Measurements from ENCODE around the gene ARL14. TPM values are rescaled to one million over a fixed set of nuclear protein-coding genes. Genes with fewer than 3 reads are reported as not detected.

ARL14 gene
- total RNA-seq, 1 donor from 2014 or later = not detected

DNA sequence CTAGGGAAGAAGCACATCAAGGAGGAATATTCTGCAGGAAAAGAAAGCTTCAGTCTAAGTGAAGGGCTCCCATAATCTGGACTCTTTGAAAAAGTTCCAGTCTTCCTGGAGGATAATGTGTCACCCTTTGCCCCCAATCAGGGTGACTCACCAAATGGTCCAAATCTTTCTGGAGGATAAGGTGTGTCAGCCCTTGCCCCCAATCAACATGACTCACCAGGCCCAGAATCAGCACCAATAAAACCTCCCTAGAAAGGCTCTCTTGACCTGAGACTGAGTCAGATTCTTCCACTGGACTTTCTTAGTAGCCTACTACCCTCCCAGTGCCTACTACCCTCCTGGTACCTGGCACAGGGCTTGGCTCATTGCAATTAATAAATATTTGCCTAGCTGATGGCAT, 9.5 kb upstream of the ARL14 start:
- no peak overlapping the region for H3K27ac ChIP-seq
- H3K9me3 ChIP-seq (ENCODE audit: low read depth) = no peaks in the 10 kb centered on the region
- no peaks in the 10 kb centered on the region for H3K36me3 Mint-ChIP-seq
- H3K9me3 Mint-ChIP-seq = peaks cover 4% of the 10 kb centered on the region
- H3K79me2 ChIP-seq (ENCODE audit: low read depth) = no peaks in the 10 kb centered on the region
- H3K36me3 ChIP-seq = no peaks in the 10 kb centered on the region
- H3K4me3 Mint-ChIP-seq = no peak overlapping the region
- no peaks in the 10 kb centered on the region for H3K27me3 ChIP-seq
- peaks cover 25% of the 10 kb centered on the region for H3K4me1 Mint-ChIP-seq
- no peak overlapping the region for H3K9ac ChIP-seq
- H3K4me1 ChIP-seq = peaks cover 18% of the 10 kb centered on the region
- TF ChIP-seq EZH2phosphoT487 (IDR thresholded peaks at IDR 0.05) (no peak), EZH2 (IDR thresholded peaks at IDR 0.05) (no peak)
- TF ChIP-seq, protein P1, sequence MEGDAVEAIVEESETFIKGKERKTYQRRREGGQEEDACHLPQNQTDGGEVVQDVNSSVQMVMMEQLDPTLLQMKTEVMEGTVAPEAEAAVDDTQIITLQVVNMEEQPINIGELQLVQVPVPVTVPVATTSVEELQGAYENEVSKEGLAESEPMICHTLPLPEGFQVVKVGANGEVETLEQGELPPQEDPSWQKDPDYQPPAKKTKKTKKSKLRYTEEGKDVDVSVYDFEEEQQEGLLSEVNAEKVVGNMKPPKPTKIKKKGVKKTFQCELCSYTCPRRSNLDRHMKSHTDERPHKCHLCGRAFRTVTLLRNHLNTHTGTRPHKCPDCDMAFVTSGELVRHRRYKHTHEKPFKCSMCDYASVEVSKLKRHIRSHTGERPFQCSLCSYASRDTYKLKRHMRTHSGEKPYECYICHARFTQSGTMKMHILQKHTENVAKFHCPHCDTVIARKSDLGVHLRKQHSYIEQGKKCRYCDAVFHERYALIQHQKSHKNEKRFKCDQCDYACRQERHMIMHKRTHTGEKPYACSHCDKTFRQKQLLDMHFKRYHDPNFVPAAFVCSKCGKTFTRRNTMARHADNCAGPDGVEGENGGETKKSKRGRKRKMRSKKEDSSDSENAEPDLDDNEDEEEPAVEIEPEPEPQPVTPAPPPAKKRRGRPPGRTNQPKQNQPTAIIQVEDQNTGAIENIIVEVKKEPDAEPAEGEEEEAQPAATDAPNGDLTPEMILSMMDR (IDR thresholded peaks at IDR 0.05) = no peak
- H3K4me2 ChIP-seq = no peak overlapping the region
- no peak overlapping the region for H2AFZ ChIP-seq (replicated peaks)
- peaks cover 8% of the 10 kb centered on the region for H3K27me3 Mint-ChIP-seq (ENCODE audit: insufficient read depth, low read depth)
- no peak overlapping the region for H3K4me3 ChIP-seq
- H3K27ac Mint-ChIP-seq = no peak overlapping the region
- no peak for DNase-seq (ENCODE audit: low spot score)
- H4K20me1 ChIP-seq (ENCODE audit: low read depth) = no peaks in the 10 kb centered on the region
- peaks cover 13% of the 10 kb centered on the region for H3F3A ChIP-seq (ENCODE audit: low read depth)

DNA sequence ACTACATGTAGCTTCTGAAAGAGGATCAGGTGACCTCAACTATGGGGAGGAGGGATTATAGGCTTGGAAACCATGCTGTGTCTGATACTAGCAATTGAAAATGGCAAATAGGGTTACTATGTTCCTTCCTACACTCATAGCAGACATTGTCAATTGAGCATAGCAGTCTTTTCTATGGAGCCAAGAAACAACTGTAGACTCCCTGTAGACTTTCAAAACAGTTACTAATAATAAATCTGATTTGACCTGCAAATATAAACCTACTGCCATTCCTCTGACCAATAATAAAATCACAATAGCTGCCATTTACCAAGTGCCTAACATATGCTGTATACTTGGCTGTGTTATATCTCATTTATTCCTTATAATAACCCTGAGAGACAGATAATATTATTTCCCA, 8.5 kb upstream of the ARL14 start:
- TF ChIP-seq EZH2 (IDR thresholded peaks at IDR 0.05) = no peak
- no peak for TF ChIP-seq EZH2phosphoT487 (IDR thresholded peaks at IDR 0.05)
- TF ChIP-seq, protein P1 (IDR thresholded peaks at IDR 0.05) = no peak
- H3K27me3 ChIP-seq = no peaks in the 10 kb centered on the region
- H3F3A ChIP-seq (ENCODE audit: low read depth) = peaks cover 13% of the 10 kb centered on the region
- Mint-ChIP-seq H3K9me3 (peaks cover 4% of the 10 kb centered on the region), H3K4me1 (peaks cover 19% of the 10 kb centered on the region), H3K36me3 (no peaks in the 10 kb centered on the region), H3K4me3 (no peak overlapping the region), H3K27ac (no peak overlapping the region), H3K27me3 (ENCODE audit: insufficient read depth, low read depth) (peaks cover 8% of the 10 kb centered on the region)
- H3K27ac ChIP-seq = no peak overlapping the region
- H2AFZ ChIP-seq (replicated peaks) = no peak overlapping the region
- no peak overlapping the region for H3K4me2 ChIP-seq
- H4K20me1 ChIP-seq (ENCODE audit: low read depth) = no peaks in the 10 kb centered on the region
- H3K79me2 ChIP-seq (ENCODE audit: low read depth) = no peaks in the 10 kb centered on the region
- H3K9me3 ChIP-seq (ENCODE audit: low read depth) = no peaks in the 10 kb centered on the region
- H3K4me1 ChIP-seq = peaks cover 17% of the 10 kb centered on the region
- H3K36me3 ChIP-seq = no peaks in the 10 kb centered on the region
- DNase-seq (ENCODE audit: low spot score) = no peak
- no peak overlapping the region for H3K9ac ChIP-seq
- H3K4me3 ChIP-seq = no peak overlapping the region

DNA sequence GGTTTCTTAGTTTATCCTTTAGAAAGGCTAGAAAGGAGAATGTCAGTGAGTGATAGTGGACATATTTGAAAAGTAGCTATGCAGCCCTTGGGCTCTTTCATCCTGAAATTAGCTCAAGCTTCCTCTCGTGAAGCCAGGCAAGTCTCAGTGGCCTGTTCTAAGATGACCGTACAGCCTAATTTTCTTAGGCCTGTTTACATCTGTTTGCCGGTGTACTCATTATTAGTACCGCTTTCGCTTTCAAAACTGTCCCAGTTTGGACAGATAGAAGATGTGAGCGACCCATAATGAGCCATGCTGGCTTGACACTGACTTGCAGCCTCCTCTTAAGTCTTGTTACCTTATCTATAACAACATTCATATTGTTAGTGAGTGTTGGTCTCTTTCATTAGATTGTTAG, 5.7 kb upstream of the ARL14 start:
- Histone ChIP-seq H3K9me3 (ENCODE audit: low read depth) (no peaks in the 10 kb centered on the region), H3K4me3 (no peak overlapping the region), H3K9ac (no peak overlapping the region), H2AFZ (replicated peaks) (peak overlapping the region; percentile 77), H3K4me1 (peaks cover 12% of the 10 kb centered on the region), H3K27ac (no peak overlapping the region), H3K36me3 (no peaks in the 10 kb centered on the region), H3K4me2 (no peak overlapping the region), H3K27me3 (no peaks in the 10 kb centered on the region), H4K20me1 (ENCODE audit: low read depth) (no peaks in the 10 kb centered on the region), H3K79me2 (ENCODE audit: low read depth) (no peaks in the 10 kb centered on the region), H3F3A (ENCODE audit: low read depth) (peaks cover 13% of the 10 kb centered on the region)
- H3K27me3 Mint-ChIP-seq (ENCODE audit: insufficient read depth, low read depth) = no peaks in the 10 kb centered on the region
- DNase-seq (ENCODE audit: low spot score) = no peak
- H3K27ac Mint-ChIP-seq = no peak overlapping the region
- H3K36me3 Mint-ChIP-seq = no peaks in the 10 kb centered on the region
- no peaks in the 10 kb centered on the region for H3K9me3 Mint-ChIP-seq
- TF ChIP-seq, protein P1 (IDR thresholded peaks at IDR 0.05) = no peak
- TF ChIP-seq EZH2phosphoT487 (IDR thresholded peaks at IDR 0.05) = no peak
- no peak for TF ChIP-seq EZH2 (IDR thresholded peaks at IDR 0.05)
- H3K4me1 Mint-ChIP-seq = peaks cover 11% of the 10 kb centered on the region
- no peak overlapping the region for H3K4me3 Mint-ChIP-seq
